ENCODE results near the gene SLC10A4.

The SLC10A4 gene

GRCh38 chr4:48490012-48490679, 7.0 kb downstream of the SLC10A4 start, which contains the start of gene ZAR1:
Gene ZAR1, plus strand, starts transcription at chr4:48490252. Its CDS starts 40 bp downstream, at chr4:48490292.
- DNase-seq, result no peak

GRCh38 chr4:48490680-48491513, 7.8 kb downstream of the SLC10A4 start:
- DNase-seq, result no peak

- no peak for DNase-seq
Observed at GRCh38 chr4:48491514-48492176, 8.5 kb downstream of the SLC10A4 start.

GRCh38 chr4:48493452-48494100, 10.4 kb downstream of the SLC10A4 start:
- DNase-seq, result no peak

- DNase-seq, result no peak
Observed at GRCh38 chr4:48495941-48496340, 12.8 kb downstream of the SLC10A4 start.

GRCh38 chr4:48498895-48499294, 15.8 kb downstream of the SLC10A4 start:
- DNase-seq, result no peak

- no peak for DNase-seq
Observed at GRCh38 chr4:48499551-48500066, 16.5 kb downstream of the SLC10A4 start.

- no peak for DNase-seq
Observed at GRCh38 chr4:48503233-48504025, 20.3 kb downstream of the SLC10A4 start.

- no peak for DNase-seq
Observed at GRCh38 chr4:48504026-48504330, 20.8 kb downstream of the SLC10A4 start.

GRCh38 chr4:48504352-48504751, 21.2 kb downstream of the SLC10A4 start:
- DNase-seq, result no peak

GRCh38 chr4:48506716-48507115, 23.6 kb downstream of the SLC10A4 start:
- no peak for DNase-seq

- no peak for DNase-seq
Observed at GRCh38 chr4:48509543-48509942, 26.4 kb downstream of the SLC10A4 start.

GRCh38 chr4:48518143-48518542, 35.0 kb downstream of the SLC10A4 start:
- DNase-seq, result no peak

- DNase-seq, result no peak
Observed at GRCh38 chr4:48526406-48526805, 43.3 kb downstream of the SLC10A4 start.

- no peak for DNase-seq
Observed at GRCh38 chr4:48538358-48538757, 55.2 kb downstream of the SLC10A4 start.

All from bone marrow (tissue), 2 donors.